ENCODE data around the gene NUP85.
"Not testable (repeated sequence)": the region's sequence is repeated elsewhere in the genome, so short reads cannot be mapped to it uniquely, and the experiment has no call there.

NUP85 gene

GRCh38 chr17:75239214-75239613 is 33.7 kb downstream of the NUP85 start:
- intact Hi-C loops (cut with DNase I) = no loop called here
- no peak for DNase-seq

- intact Hi-C loops (cut with DNase I) = no loop called here
- peak in 1 of 10 donors; percentile 69 for DNase-seq
Observed at GRCh38 chr17:75239778-75240393, 34.4 kb downstream of the NUP85 start.

GRCh38 chr17:75240394-75241142 is 35.1 kb downstream of the NUP85 start:
- intact Hi-C loops (cut with DNase I) = no loop called here
- DNase-seq = peak in 8 of 10 donors; percentile 37 to 96 (median 72)

- intact Hi-C loops (cut with DNase I) = no loop called here
- peak in 1 of 10 donors; percentile 31 for DNase-seq
Observed at GRCh38 chr17:75241143-75241430, 35.6 kb downstream of the NUP85 start.

- intact Hi-C loops (cut with DNase I) = no loop called here
- no peak for DNase-seq
Observed at GRCh38 chr17:75241502-75241901, 36.0 kb downstream of the NUP85 start.

- peak in 2 of 10 donors; percentile 77 to 80 for DNase-seq
- intact Hi-C loops (cut with DNase I) = loop anchor here (2.0 kb wide), 1 partner anchor 27 kb away; no protein-coding TSS in a partner anchor
Observed at GRCh38 chr17:75241996-75242460, 36.5 kb downstream of the NUP85 start.

- DNase-seq = peak in 1 of 10 donors; percentile 81
- intact Hi-C loops (cut with DNase I) = loop anchor here (2.0 kb wide), 1 partner anchor 26 kb away; no protein-coding TSS in a partner anchor
Observed at GRCh38 chr17:75242461-75243042, 37.1 kb downstream of the NUP85 start.

- intact Hi-C loops (cut with DNase I) = no loop called here
- peak in 1 of 10 donors; percentile 81 for DNase-seq
Observed at GRCh38 chr17:75244133-75244866, 38.8 kb downstream of the NUP85 start.

- intact Hi-C loops (cut with DNase I) = no loop called here
- DNase-seq = no peak
Observed at GRCh38 chr17:75245011-75245410, 39.5 kb downstream of the NUP85 start.

GRCh38 chr17:75246404-75246803 is 40.9 kb downstream of the NUP85 start:
- intact Hi-C loops (cut with DNase I) = no loop called here
- DNase-seq = no peak

GRCh38 chr17:75249564-75249963 is 44.1 kb downstream of the NUP85 start:
- intact Hi-C loops (cut with DNase I) = no loop called here
- no peak for DNase-seq

GRCh38 chr17:75250009-75250471 is 44.6 kb downstream of the NUP85 start:
- intact Hi-C loops (cut with DNase I) = no loop called here
- DNase-seq = no peak

- intact Hi-C loops (cut with DNase I) = no loop called here
- no peak for DNase-seq
Observed at GRCh38 chr17:75252039-75252816, 46.7 kb downstream of the NUP85 start.

GRCh38 chr17:75255954-75256698 is 50.6 kb downstream of the NUP85 start:
- intact Hi-C loops (cut with DNase I); DNase-seq: not testable (repeated sequence)

GRCh38 chr17:75257228-75257627 is 51.7 kb downstream of the NUP85 start:
- intact Hi-C loops (cut with DNase I); DNase-seq: not testable (repeated sequence)

GRCh38 chr17:75260641-75261335 is 55.3 kb downstream of the NUP85 start:
- intact Hi-C loops (cut with DNase I) = loop anchor here (10.0 kb wide), 1 partner anchor 56 kb away; the partner anchor contains the start of gene NUP85
- no peak for DNase-seq

- peak; percentile 92 to 99 (median 96) for DNase-seq
- intact Hi-C loops (cut with DNase I) = loop anchor here (10.0 kb wide), 1 partner anchor 57 kb away; the partner anchor contains the start of gene NUP85
Observed at GRCh38 chr17:75261336-75262111, 56.0 kb downstream of the NUP85 start, which contains the start of the genes GGA3 and MRPS7. TSS of gene GGA3 (minus strand) at chr17:75261606. CDS start at chr17:75261587, 19 bp downstream. TSS of gene MRPS7 (plus strand) at chr17:75261879. CDS start at chr17:75261901, 22 bp downstream.
